ENCODE data around the gene SLC25A33.
A peak's percentile ranks its signal among the peaks of the same experiment; 100 is the strongest.

Gene SLC25A33

DNA sequence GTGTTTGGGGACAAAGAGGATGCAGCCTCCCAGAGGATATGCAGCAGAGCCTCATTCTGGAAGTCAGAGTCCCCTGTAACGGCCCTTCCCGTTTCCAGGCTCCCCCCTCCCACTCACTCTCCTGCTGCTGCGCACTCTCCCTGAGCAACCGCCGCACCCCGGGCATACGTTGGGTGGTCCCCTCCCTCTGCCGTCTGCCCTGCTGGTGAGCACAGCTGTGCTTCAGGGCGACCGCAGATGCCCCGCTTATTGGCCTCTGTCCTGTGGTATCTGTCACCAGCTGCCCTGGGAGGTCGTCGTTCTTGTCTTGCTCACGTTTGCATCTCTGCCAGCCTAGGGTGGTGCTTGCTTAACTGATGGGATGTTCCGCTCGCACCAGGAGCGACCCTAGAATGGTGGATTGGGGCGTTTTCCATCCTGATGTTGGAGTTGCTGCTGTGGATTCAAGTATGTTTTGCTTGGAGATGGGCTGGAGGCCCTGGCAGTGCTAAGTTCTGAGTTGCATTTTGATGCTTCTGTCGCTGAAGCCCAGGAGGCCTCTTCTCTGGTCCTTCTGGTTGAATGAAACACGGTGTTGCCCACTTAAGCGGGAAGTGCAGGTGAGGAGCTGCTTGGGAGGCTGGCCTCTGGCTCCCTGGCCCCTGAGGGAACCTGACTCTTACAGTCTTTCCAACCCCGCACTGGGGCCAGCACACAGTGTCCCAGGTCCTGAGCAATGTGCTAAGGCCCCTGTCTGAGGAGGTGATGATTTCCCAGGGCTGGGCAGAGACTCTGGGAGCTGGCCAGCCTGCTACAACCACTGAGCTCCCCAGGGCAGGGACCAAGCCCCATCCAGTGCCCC, 52.6 kb downstream of the SLC25A33 start:
- no peak overlapping the region for H3K4me3 ChIP-seq (ENCODE audit: control insufficient read depth in 1 of 7, extremely low read depth in 1 of 7, insufficient read depth in 4 of 7, low read depth in 2 of 7, low read length in 6 of 7)

GRCh38 chr1:9592510-9593075, 53.3 kb downstream of the SLC25A33 start:
- WGBS (ENCODE audit: insufficient coverage), result 75% methylated on average over 13 of the region's 16 CpGs
- Histone ChIP-seq H3K9me3 (ENCODE audit: control extremely low read depth in 1 of 5, control insufficient read depth in 4 of 5, insufficient read depth in 2 of 5, low read depth in 1 of 5, low read length in 4 of 5) (no peaks in the 10 kb centered on the region), H3K36me3 (ENCODE audit: control insufficient read depth in 4 of 4, insufficient read depth in 4 of 4, low read length in 3 of 4) (peaks cover 4 to 32% (median 10%) of the 10 kb centered on the region in 4 experiments), H3K4me3 (ENCODE audit: control insufficient read depth in 1 of 7, extremely low read depth in 1 of 7, insufficient read depth in 4 of 7, low read depth in 2 of 7, low read length in 6 of 7) (peak overlapping the region in 3 of 7 experiments; percentile 24 to 66 (median 32)), H3K4me1 (ENCODE audit: control extremely low read depth in 1 of 4, control insufficient read depth in 4 of 4, insufficient read depth in 4 of 4, low read length in 3 of 4) (peaks cover 5 to 54% (median 49%) of the 10 kb centered on the region in 4 experiments), H3K27me3 (replicated peaks in 2 of 5; ENCODE audit: control insufficient read depth in 4 of 5, insufficient read depth in 5 of 5, low read length in 4 of 5) (no peaks in the 10 kb centered on the region), H3K27ac (ENCODE audit: insufficient read depth in 1 of 2, low read depth in 1 of 2, low read length in 2 of 2, poor library complexity in 1 of 2, severe bottlenecking in 2 of 2) (peak overlapping the region; percentile 4 to 83)
- ChIA-PET CTCF (interaction anchor here (0.9 to 4.7 kb wide), 4 partner anchors 14 to 37 kb away, joined by 3 to 14 read pairs (median 3); no protein-coding TSS in a partner anchor), POLR2A (no interaction called here)
- DNase-seq, result peak in 2 of 3 donors; percentile 18 to 28

More for the DNA sequence above, 52.6 kb downstream of the SLC25A33 start:
- Histone ChIP-seq H3K36me3 (ENCODE audit: control insufficient read depth in 4 of 4, insufficient read depth in 4 of 4, low read length in 3 of 4) (peaks cover 0 to 25% (median 7%) of the 10 kb centered on the region in 4 experiments), H3K9me3 (ENCODE audit: control extremely low read depth in 1 of 5, control insufficient read depth in 4 of 5, insufficient read depth in 2 of 5, low read depth in 1 of 5, low read length in 4 of 5) (no peaks in the 10 kb centered on the region), H3K27ac (ENCODE audit: insufficient read depth in 1 of 2, low read depth in 1 of 2, low read length in 2 of 2, poor library complexity in 1 of 2, severe bottlenecking in 2 of 2) (peak overlapping the region in 1 of 2 experiments; percentile 83), H3K4me1 (ENCODE audit: control extremely low read depth in 1 of 4, control insufficient read depth in 4 of 4, insufficient read depth in 4 of 4, low read length in 3 of 4) (peaks cover 6 to 58% (median 52%) of the 10 kb centered on the region in 4 experiments), H3K27me3 (replicated peaks in 2 of 5; ENCODE audit: control insufficient read depth in 4 of 5, insufficient read depth in 5 of 5, low read length in 4 of 5) (no peaks in the 10 kb centered on the region)
- CTCF ChIA-PET, result interaction anchor here (0.9 to 4.7 kb wide), 3 partner anchors 14 to 24 kb away, joined by 3 to 14 read pairs (median 6); no protein-coding TSS in a partner anchor
- DNase-seq, result no peak
- WGBS (ENCODE audit: insufficient coverage), result 90% methylated on average over 20 of the region's 22 CpGs
- POLR2A ChIA-PET, result no interaction called here

DNA sequence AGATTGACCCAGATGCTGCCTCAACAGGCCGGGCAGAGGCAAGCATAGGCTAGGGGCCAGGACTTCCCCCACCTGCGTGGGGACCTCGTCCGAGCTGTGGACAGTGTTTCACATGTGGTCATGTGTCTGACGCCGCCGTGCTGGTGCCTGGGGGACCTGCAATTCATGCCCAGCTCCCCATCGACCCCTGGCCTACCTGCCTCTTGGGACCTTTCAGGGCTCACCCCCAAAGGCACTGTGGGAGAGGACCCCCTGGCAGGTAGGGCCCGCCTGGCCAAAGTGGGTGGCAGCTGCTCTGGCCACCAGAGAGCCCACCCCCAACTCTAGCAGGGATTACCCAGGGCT, 53.9 kb downstream of the SLC25A33 start:
- Histone ChIP-seq H3K9me3 (ENCODE audit: control extremely low read depth in 1 of 5, control insufficient read depth in 4 of 5, insufficient read depth in 2 of 5, low read depth in 1 of 5, low read length in 4 of 5) (no peaks in the 10 kb centered on the region), H3K27me3 (replicated peaks in 2 of 5; ENCODE audit: control insufficient read depth in 4 of 5, insufficient read depth in 5 of 5, low read length in 4 of 5) (no peaks in the 10 kb centered on the region), H3K4me3 (ENCODE audit: control insufficient read depth in 1 of 7, extremely low read depth in 1 of 7, insufficient read depth in 4 of 7, low read depth in 2 of 7, low read length in 6 of 7) (peak overlapping the region in 4 of 7 experiments; percentile 32 to 66 (median 40)), H3K36me3 (ENCODE audit: control insufficient read depth in 4 of 4, insufficient read depth in 4 of 4, low read length in 3 of 4) (peaks cover 6 to 37% (median 14%) of the 10 kb centered on the region in 4 experiments), H3K27ac (ENCODE audit: insufficient read depth in 1 of 2, low read depth in 1 of 2, low read length in 2 of 2, poor library complexity in 1 of 2, severe bottlenecking in 2 of 2) (peak overlapping the region; percentile 4 to 83), H3K4me1 (ENCODE audit: control extremely low read depth in 1 of 4, control insufficient read depth in 4 of 4, insufficient read depth in 4 of 4, low read length in 3 of 4) (peaks cover 5 to 53% (median 49%) of the 10 kb centered on the region in 4 experiments)
- CTCF ChIA-PET, result interaction anchor here (0.9 to 4.7 kb wide), 4 partner anchors 13 to 37 kb away, joined by 3 to 14 read pairs (median 3); no protein-coding TSS in a partner anchor
- no peak for DNase-seq
- POLR2A ChIA-PET, result interaction anchor here (0.8 kb wide), 1 partner anchor 52 kb away, joined by 3 read pairs; no protein-coding TSS in a partner anchor
- 67% methylated on average over 9 of the region's 9 CpGs for WGBS (ENCODE audit: insufficient coverage)

GRCh38 chr1:9593492-9594465, 54.5 kb downstream of the SLC25A33 start:
- peak; percentile 78 to 93 (median 91) for DNase-seq
- 46% methylated on average over 19 of the region's 25 CpGs for WGBS (ENCODE audit: insufficient coverage)
- Histone ChIP-seq H3K27me3 (replicated peaks in 2 of 5; ENCODE audit: control insufficient read depth in 4 of 5, insufficient read depth in 5 of 5, low read length in 4 of 5) (no peaks in the 10 kb centered on the region), H3K4me1 (ENCODE audit: control extremely low read depth in 1 of 4, control insufficient read depth in 4 of 4, insufficient read depth in 4 of 4, low read length in 3 of 4) (peaks cover 5 to 51% (median 46%) of the 10 kb centered on the region in 4 experiments), H3K4me3 (ENCODE audit: control insufficient read depth in 1 of 7, extremely low read depth in 1 of 7, insufficient read depth in 4 of 7, low read depth in 2 of 7, low read length in 6 of 7) (peak overlapping the region in 4 of 7 experiments; percentile 32 to 66 (median 40)), H3K9me3 (ENCODE audit: control extremely low read depth in 1 of 5, control insufficient read depth in 4 of 5, insufficient read depth in 2 of 5, low read depth in 1 of 5, low read length in 4 of 5) (no peaks in the 10 kb centered on the region), H3K36me3 (ENCODE audit: control insufficient read depth in 4 of 4, insufficient read depth in 4 of 4, low read length in 3 of 4) (peaks cover 7 to 41% (median 16%) of the 10 kb centered on the region in 4 experiments), H3K27ac (ENCODE audit: insufficient read depth in 1 of 2, low read depth in 1 of 2, low read length in 2 of 2, poor library complexity in 1 of 2, severe bottlenecking in 2 of 2) (peak overlapping the region in 1 of 2 experiments; percentile 83)
- CTCF ChIA-PET, result interaction anchor here (1.2 to 4.7 kb wide), 3 partner anchors 20 to 36 kb away, joined by 3 to 14 read pairs (median 3); no protein-coding TSS in a partner anchor
- POLR2A ChIA-PET, result interaction anchor here (0.6 to 0.8 kb wide), 2 partner anchors 19 to 52 kb away, joined by 3 read pairs; no protein-coding TSS in a partner anchor

- Histone ChIP-seq H3K4me1 (ENCODE audit: control extremely low read depth in 1 of 4, control insufficient read depth in 4 of 4, insufficient read depth in 4 of 4, low read length in 3 of 4) (peaks cover 5 to 48% (median 41%) of the 10 kb centered on the region in 4 experiments), H3K27me3 (replicated peaks in 2 of 5; ENCODE audit: control insufficient read depth in 4 of 5, insufficient read depth in 5 of 5, low read length in 4 of 5) (no peaks in the 10 kb centered on the region), H3K36me3 (ENCODE audit: control insufficient read depth in 4 of 4, insufficient read depth in 4 of 4, low read length in 3 of 4) (peaks cover 7 to 41% (median 18%) of the 10 kb centered on the region in 4 experiments), H3K4me3 (ENCODE audit: control insufficient read depth in 1 of 7, extremely low read depth in 1 of 7, insufficient read depth in 4 of 7, low read depth in 2 of 7, low read length in 6 of 7) (no peak overlapping the region), H3K9me3 (ENCODE audit: control extremely low read depth in 1 of 5, control insufficient read depth in 4 of 5, insufficient read depth in 2 of 5, low read depth in 1 of 5, low read length in 4 of 5) (no peaks in the 10 kb centered on the region), H3K27ac (ENCODE audit: insufficient read depth in 1 of 2, low read depth in 1 of 2, low read length in 2 of 2, poor library complexity in 1 of 2, severe bottlenecking in 2 of 2) (no peak overlapping the region)
- 97% methylated on average over 9 of the region's 20 CpGs for WGBS (ENCODE audit: insufficient coverage)
- CTCF ChIA-PET, result interaction anchor here (4.7 kb wide), 1 partner anchor 21 kb away, joined by 14 read pairs; no protein-coding TSS in a partner anchor
- no peak for DNase-seq
- POLR2A ChIA-PET, result no interaction called here
Observed at GRCh38 chr1:9594471-9595155, 55.3 kb downstream of the SLC25A33 start.
